GM18951 (cell line): ENCODE measurements around the gene MISP3.
A peak's percentile ranks its signal among the peaks of the same experiment; 100 is the strongest.
"Not testable (repeated sequence)": the region's sequence is repeated elsewhere in the genome, so short reads cannot be mapped to it uniquely, and the experiment has no call there.

Experiments
- POLR2A ChIP-seq: IDR thresholded peaks from 4 replicates; pipeline ENCODE4 v1.6.1; 2011; ENCODE audit warnings: mild to moderate bottlenecking; ENCODE audit not compliant: insufficient read length, insufficient read depth; ENCODE audit errors: extremely low read depth
- in situ Hi-C: fragments of 300-500 bp; cut with MboI; formaldehyde crosslinking; loops from one replicate; pipeline ENCODE4 v1.12.0; 2022; ENCODE audit warnings: low sequenced_read_pairs, mixed read lengths, inconsistent platforms; ENCODE audit not compliant: unreplicated experiment

The MISP3 gene

GRCh38 chr19:14072535-14073260 lies at the start of gene MISP3:
Gene MISP3, plus strand, starts transcription at chr19:14072786. Its CDS starts 524 bp downstream, at chr19:14073310.
- in situ Hi-C loops, result loop anchor here (5.0 to 10.0 kb wide), 2 partner anchors 190 to 478 kb away; no protein-coding TSS in a partner anchor
- no peak for TF ChIP-seq POLR2A

GRCh38 chr19:14023404-14024235 lies 49.0 kb upstream of the MISP3 start:
- in situ Hi-C loops, result no loop called here
- TF ChIP-seq POLR2A, result no peak

GRCh38 chr19:14026652-14027192 lies 45.9 kb upstream of the MISP3 start:
- in situ Hi-C loops, result not testable (repeated sequence)

GRCh38 chr19:14027856-14028450 lies 44.6 kb upstream of the MISP3 start, which contains the start of gene RLN3:
Gene RLN3, plus strand, starts transcription at chr19:14028148. Its CDS starts 57 bp downstream, at chr19:14028205.
- in situ Hi-C loops, result no loop called here
- TF ChIP-seq POLR2A, result no peak

GRCh38 chr19:14028901-14029300 lies 43.7 kb upstream of the MISP3 start:
- in situ Hi-C loops, result no loop called here
- no peak for TF ChIP-seq POLR2A

- in situ Hi-C loops, result no loop called here
Measured at GRCh38 chr19:14030997-14031718, 41.4 kb upstream of the MISP3 start.

GRCh38 chr19:14031719-14032480 lies 40.7 kb upstream of the MISP3 start, which contains the start of gene IL27RA:
Gene IL27RA, plus strand, starts transcription at chr19:14031762. Its CDS starts 111 bp downstream, at chr19:14031873.
- in situ Hi-C loops, result no loop called here
- TF ChIP-seq POLR2A, result peak; percentile 78

More at GRCh38 chr19:14030997-14031718, 41.4 kb upstream of the MISP3 start:
- no peak for TF ChIP-seq POLR2A

- in situ Hi-C loops, result no loop called here
- no peak for TF ChIP-seq POLR2A
Measured at GRCh38 chr19:14033946-14034345, 38.6 kb upstream of the MISP3 start.

GRCh38 chr19:14035159-14035558 lies 37.4 kb upstream of the MISP3 start:
- in situ Hi-C loops, result not testable (repeated sequence)

GRCh38 chr19:14035706-14036105 lies 36.9 kb upstream of the MISP3 start:
- in situ Hi-C loops, result no loop called here
- TF ChIP-seq POLR2A, result no peak

- no peak for TF ChIP-seq POLR2A
- in situ Hi-C loops, result no loop called here
Measured at GRCh38 chr19:14039181-14039580, 33.4 kb upstream of the MISP3 start.

GRCh38 chr19:14042659-14043608 lies 29.7 kb upstream of the MISP3 start:
- in situ Hi-C loops, result not testable (repeated sequence)

GRCh38 chr19:14047866-14048265 lies 24.7 kb upstream of the MISP3 start:
- in situ Hi-C loops, result not testable (repeated sequence)
